Islet of Langerhans (tissue), 1 donor: ENCODE data around the gene CRYGS.

Source experiments
- FAIRE-seq: peaks from one replicate; lab custom pipeline; 2011; peaks lifted over from hg19 to GRCh38; lab: Jason Lieb, UNC

CRYGS gene

GRCh38 chr3:186493525-186494255, 50.5 kb downstream of the CRYGS start:
- no peak for FAIRE-seq

- FAIRE-seq = no peak
Measured at GRCh38 chr3:186492385-186492984, 51.7 kb downstream of the CRYGS start.

GRCh38 chr3:186489507-186489906, 54.7 kb downstream of the CRYGS start:
- no peak for FAIRE-seq
